HepG2 (cell line): Measurements from ENCODE around the gene TGFBRAP1. TPM values are rescaled to one million over a fixed set of nuclear protein-coding genes. Genes with fewer than 3 reads are reported as not detected.

Source experiments
- ATAC-seq: fragments of 200-7000 bp; cut with Tn5 transposase; 3 replicates; pipeline ENCODE4 v1.9.1; 2020; ENCODE audit warnings: mild to moderate bottlenecking, moderate library complexity
- BruUV-seq: library from RNA; stranded (reverse); fragments of 400-500 nt; replicated peaks from 2 replicates; lab custom pipeline; 2021; lab: Mats Ljungman, UMichigan
- CTCF ChIA-PET: fragments of 300-600 bp; formaldehyde crosslinking; extraction: SDS; loops from one replicate; lab custom pipeline; 2021; ENCODE audit warnings: low total read pairs, inconsistent platforms, low intra/inter-chr PET ratio; lab: Yijun Ruan, JAX
- POLR2A ChIA-PET: fragments of 350-600 bp; sonication (Branson Sonifier 250); formaldehyde crosslinking; loops from one replicate; lab custom pipeline; 2020; ENCODE audit warnings: antibody characterized with exemption, inconsistent platforms; lab: Yijun Ruan, JAX
- DNase-seq: peaks from one replicate; pipeline ENCODE4 v3.0.0-alpha.2; 2015; ENCODE audit warnings: low spot score
- FAIRE-seq: peaks from 3 replicates; lab custom pipeline; 2011; peaks lifted over from hg19 to GRCh38; lab: Jason Lieb, UNC
- H2AFZ ChIP-seq: one replicate; pipeline ENCODE4 v1.6.1; 2011; ENCODE audit warnings: low read length, inconsistent platforms
- H3K27ac ChIP-seq: fragments of 300-600 bp; 3 replicates; pipeline ENCODE4 v1.8.0; 2011; ENCODE audit warnings: mixed run types, mild to moderate bottlenecking, mixed read lengths, low read length, inconsistent platforms; ENCODE audit not compliant: insufficient read depth; ENCODE audit errors: extremely low read length
- H3K27me3 ChIP-seq, 2 experiments: fragments of 200-600 bp in 1 of 2; 2 replicates in 1 of 2; 3 replicates in 1 of 2; pipeline versions ENCODE4 v1.6.0 to v1.8.0; 2011; ENCODE audit warnings: low read length in 2 of 2, mild to moderate bottlenecking in 2 of 2, moderate library complexity in 2 of 2, inconsistent platforms in 1 of 2; ENCODE audit not compliant: insufficient read depth in 2 of 2, control insufficient read depth in 1 of 2
- H3K36me3 ChIP-seq, 2 experiments: fragments of 200-600 bp in 1 of 2; replicated peaks in 1 of 2; 2 replicates in 1 of 2; 3 replicates in 1 of 2; pipeline versions ENCODE4 v1.5.1 to v1.8.0; 2011; ENCODE audit warnings: low read length in 2 of 2, inconsistent platforms in 1 of 2; ENCODE audit not compliant: insufficient read depth in 2 of 2, control insufficient read depth in 1 of 2
- H3K4me1 ChIP-seq: 2 replicates; pipeline ENCODE4 v1.5.1; 2012; ENCODE audit warnings: low read length, inconsistent platforms; ENCODE audit not compliant: insufficient read depth
- H3K4me2 ChIP-seq: 2 replicates; pipeline ENCODE4 v1.6.0; 2011; ENCODE audit warnings: low read depth, low read length, inconsistent platforms
- H3K4me3 ChIP-seq, 3 experiments: fragments of 200-600 bp in 1 of 3; sonication (generic), shearing (Covaris generic) in 1 of 3; replicated peaks in 1 of 3; 2 replicates each; pipeline ENCODE4 v1.5.1; 2011 to 2016; ENCODE audit warnings: low read length in 3 of 3, inconsistent platforms in 2 of 3, low read depth in 2 of 3, mild to moderate bottlenecking in 2 of 3, control low read depth in 1 of 3, mixed read lengths in 1 of 3; ENCODE audit not compliant: insufficient read depth in 1 of 3
- H3K79me2 ChIP-seq: one replicate; pipeline ENCODE4 v1.6.1; 2011; ENCODE audit warnings: low read length, inconsistent platforms; ENCODE audit not compliant: insufficient read depth
- H3K9ac ChIP-seq: 2 replicates; pipeline ENCODE4 v1.6.0; 2011; ENCODE audit warnings: mild to moderate bottlenecking, low read depth, low read length, inconsistent platforms; ENCODE audit not compliant: insufficient read depth
- H3K9me3 ChIP-seq: 2 replicates; pipeline ENCODE4 v1.5.1; 2012; ENCODE audit warnings: mild to moderate bottlenecking, low read length
- H4K20me1 ChIP-seq: 2 replicates; pipeline ENCODE4 v1.6.0; 2011; ENCODE audit warnings: inconsistent platforms, mild to moderate bottlenecking, low read length, moderate library complexity; ENCODE audit not compliant: insufficient read depth
- ASH2L ChIP-seq: fragments of 300-600, 200-600 bp; sonication (generic); IDR thresholded peaks from 2 replicates; pipeline ENCODE4 v1.7.0; 2017; ENCODE audit warnings: low read depth, mild to moderate bottlenecking, moderate library complexity, mixed read lengths, low read length; ENCODE audit not compliant: insufficient read length
- MXD4 ChIP-seq: IDR thresholded peaks from 2 replicates; pipeline ENCODE4 v1.6.1; 2016; ENCODE audit warnings: mild to moderate bottlenecking, missing biosample characterization, missing genetic modification reagents
- ZNF749 ChIP-seq: sonication (generic); formaldehyde crosslinking; IDR thresholded peaks from 2 replicates; pipeline ENCODE4 v1.8.0; 2022; ENCODE audit warnings: mild to moderate bottlenecking, missing genetic modification reagents, moderate library complexity, borderline replicate concordance
- WGBS: methylation state at CpG from one replicate; pipeline ENCODE4 v1.1.6; 2017; ENCODE audit warnings: low lambda C conversion rate; 5-methylcytosine and 5-hydroxymethylcytosine counted together
- in situ Hi-C: cut with HindIII; loops from 2 replicates; pipeline ENCODE4 v1.10.0; 2017; ENCODE audit warnings: low pct_unique_long_range_greater_than_20kb; ENCODE audit not compliant: extremely low pct_ligation_motif_present
- intact Hi-C: fragments of 100-400 bp; cut with micrococcal nuclease; formaldehyde crosslinking; loops from one replicate; pipeline ENCODE4 v1.10.0; 2022; ENCODE audit not compliant: unreplicated experiment
- polyA plus RNA-seq, 8 experiments: library from polyadenylated mRNA; depleted of rRNA in 3 of 8; stranded (reverse) in 7 of 8; unstranded in 1 of 8; fragments of >200 nt; fragmentation: Illumina TruSeq in 4 of 8; extraction: Trizol in 4 of 8; gene quantifications; 2 replicates each; pipeline versions ENCODE4 v1.2.1 to v1.2.3, GENCODE V29; 2011 to 2016; ENCODE audit warnings: low read depth in 4 of 8, missing spikeins in 1 of 8, mixed read lengths in 1 of 8; ENCODE audit not compliant: insufficient read depth in 1 of 8
- total RNA-seq, 5 experiments: library from RNA; depleted of rRNA; stranded (reverse); fragments of >200 nt; fragmentation: Illumina TruSeq; extraction: Trizol; gene quantifications; 2 replicates each; pipeline ENCODE4 v1.2.3, GENCODE V29; 2016; ENCODE audit warnings: low read depth in 1 of 5
- TF ChIP-seq, protein P1 (sequence below): fragments of 450-650 bp; IDR thresholded peaks from 2 replicates; pipeline ENCODE4 v1.6.1; 2017
- TF ChIP-seq, protein P2 (sequence below): sonication (generic); formaldehyde crosslinking; IDR thresholded peaks from 2 replicates; pipeline ENCODE4 v1.4.0; 2020; ENCODE audit warnings: missing genetic modification reagents, mild to moderate bottlenecking, borderline replicate concordance
- TF ChIP-seq, protein P3 (sequence below): sonication (generic); formaldehyde crosslinking; IDR thresholded peaks from 2 replicates; pipeline ENCODE4 v1.4.0; 2020; ENCODE audit warnings: low read depth, mild to moderate bottlenecking, missing genetic modification reagents

The TGFBRAP1 gene
- total and polyA plus RNA-seq, 2 of the 13 experiments (the other 11 are each of a cell fraction or from before 2014, with no cell fraction given), result 12.7 to 22.9 TPM

DNA sequence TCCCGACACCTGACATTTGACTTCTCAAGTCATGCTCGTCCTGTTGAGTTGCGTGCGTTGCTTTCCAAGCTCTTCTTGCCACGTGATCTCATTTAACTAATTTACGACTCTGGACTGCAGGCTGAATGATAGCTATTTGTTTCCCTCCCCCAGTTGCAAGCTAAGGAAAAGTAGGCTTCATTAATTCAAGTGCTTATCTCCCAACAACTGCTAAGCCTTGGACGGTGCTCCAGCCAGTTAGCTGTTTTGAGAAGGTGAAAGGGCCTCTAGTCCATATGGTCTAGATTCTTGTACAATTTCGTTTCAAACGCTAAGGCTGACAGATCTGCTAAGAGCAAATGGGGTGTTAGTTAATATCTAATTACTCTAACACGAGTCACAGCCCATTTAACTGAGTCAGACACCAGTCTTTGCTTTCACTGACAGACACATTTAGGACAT is 66.9 kb downstream of the TGFBRAP1 start:
- in situ Hi-C loops, result no loop called here
- no peak overlapping the region for H3K4me3 ChIP-seq
- 92% methylated on average over 10 of the region's 10 CpGs for WGBS
- H4K20me1 ChIP-seq, result no peaks in the 10 kb centered on the region
- no peak for ATAC-seq
- no peak for TF ChIP-seq ZNF749
- TF ChIP-seq, protein P1, sequence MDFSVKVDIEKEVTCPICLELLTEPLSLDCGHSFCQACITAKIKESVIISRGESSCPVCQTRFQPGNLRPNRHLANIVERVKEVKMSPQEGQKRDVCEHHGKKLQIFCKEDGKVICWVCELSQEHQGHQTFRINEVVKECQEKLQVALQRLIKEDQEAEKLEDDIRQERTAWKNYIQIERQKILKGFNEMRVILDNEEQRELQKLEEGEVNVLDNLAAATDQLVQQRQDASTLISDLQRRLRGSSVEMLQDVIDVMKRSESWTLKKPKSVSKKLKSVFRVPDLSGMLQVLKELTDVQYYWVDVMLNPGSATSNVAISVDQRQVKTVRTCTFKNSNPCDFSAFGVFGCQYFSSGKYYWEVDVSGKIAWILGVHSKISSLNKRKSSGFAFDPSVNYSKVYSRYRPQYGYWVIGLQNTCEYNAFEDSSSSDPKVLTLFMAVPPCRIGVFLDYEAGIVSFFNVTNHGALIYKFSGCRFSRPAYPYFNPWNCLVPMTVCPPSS, result no peak
- no peak for TF ChIP-seq ASH2L
- TF ChIP-seq, protein P2, sequence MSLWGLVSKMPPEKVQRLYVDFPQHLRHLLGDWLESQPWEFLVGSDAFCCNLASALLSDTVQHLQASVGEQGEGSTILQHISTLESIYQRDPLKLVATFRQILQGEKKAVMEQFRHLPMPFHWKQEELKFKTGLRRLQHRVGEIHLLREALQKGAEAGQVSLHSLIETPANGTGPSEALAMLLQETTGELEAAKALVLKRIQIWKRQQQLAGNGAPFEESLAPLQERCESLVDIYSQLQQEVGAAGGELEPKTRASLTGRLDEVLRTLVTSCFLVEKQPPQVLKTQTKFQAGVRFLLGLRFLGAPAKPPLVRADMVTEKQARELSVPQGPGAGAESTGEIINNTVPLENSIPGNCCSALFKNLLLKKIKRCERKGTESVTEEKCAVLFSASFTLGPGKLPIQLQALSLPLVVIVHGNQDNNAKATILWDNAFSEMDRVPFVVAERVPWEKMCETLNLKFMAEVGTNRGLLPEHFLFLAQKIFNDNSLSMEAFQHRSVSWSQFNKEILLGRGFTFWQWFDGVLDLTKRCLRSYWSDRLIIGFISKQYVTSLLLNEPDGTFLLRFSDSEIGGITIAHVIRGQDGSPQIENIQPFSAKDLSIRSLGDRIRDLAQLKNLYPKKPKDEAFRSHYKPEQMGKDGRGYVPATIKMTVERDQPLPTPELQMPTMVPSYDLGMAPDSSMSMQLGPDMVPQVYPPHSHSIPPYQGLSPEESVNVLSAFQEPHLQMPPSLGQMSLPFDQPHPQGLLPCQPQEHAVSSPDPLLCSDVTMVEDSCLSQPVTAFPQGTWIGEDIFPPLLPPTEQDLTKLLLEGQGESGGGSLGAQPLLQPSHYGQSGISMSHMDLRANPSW (CRISPR knock-in tag), result no peak
- TF ChIP-seq, protein P3, sequence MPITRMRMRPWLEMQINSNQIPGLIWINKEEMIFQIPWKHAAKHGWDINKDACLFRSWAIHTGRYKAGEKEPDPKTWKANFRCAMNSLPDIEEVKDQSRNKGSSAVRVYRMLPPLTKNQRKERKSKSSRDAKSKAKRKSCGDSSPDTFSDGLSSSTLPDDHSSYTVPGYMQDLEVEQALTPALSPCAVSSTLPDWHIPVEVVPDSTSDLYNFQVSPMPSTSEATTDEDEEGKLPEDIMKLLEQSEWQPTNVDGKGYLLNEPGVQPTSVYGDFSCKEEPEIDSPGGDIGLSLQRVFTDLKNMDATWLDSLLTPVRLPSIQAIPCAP (CRISPR knock-in tag), result no peak
- no peak for TF ChIP-seq MXD4 (CRISPR knock-in tag)
- TF ChIP-seq, all 625 proteins: peak for 0
- ChIA-PET CTCF (no interaction called here), POLR2A (no interaction called here)
- Histone ChIP-seq H3K27me3 (no peaks in the 10 kb centered on the region), H3K79me2 (no peaks in the 10 kb centered on the region), H3K4me2 (no peak overlapping the region), H3K9me3 (no peaks in the 10 kb centered on the region), H2AFZ (no peak overlapping the region), H3K4me1 (no peaks in the 10 kb centered on the region), H3K27ac (no peak overlapping the region), H3K36me3 (peaks cover 11 to 19% of the 10 kb centered on the region in 2 experiments), H3K9ac (no peak overlapping the region)
- no TSS peak for BruUV-seq
- FAIRE-seq, result no peak
- DNase-seq, result no peak
- intact Hi-C loops, result no loop called here
